Measurements from ENCODE around the gene MCTP1. TPM values are rescaled to one million over a fixed set of nuclear protein-coding genes. Genes with fewer than 3 reads are reported as not detected.

The MCTP1 gene
- total RNA-seq, 2 donors from 2014 or later, result 5.1 to 10.0 TPM

DNA sequence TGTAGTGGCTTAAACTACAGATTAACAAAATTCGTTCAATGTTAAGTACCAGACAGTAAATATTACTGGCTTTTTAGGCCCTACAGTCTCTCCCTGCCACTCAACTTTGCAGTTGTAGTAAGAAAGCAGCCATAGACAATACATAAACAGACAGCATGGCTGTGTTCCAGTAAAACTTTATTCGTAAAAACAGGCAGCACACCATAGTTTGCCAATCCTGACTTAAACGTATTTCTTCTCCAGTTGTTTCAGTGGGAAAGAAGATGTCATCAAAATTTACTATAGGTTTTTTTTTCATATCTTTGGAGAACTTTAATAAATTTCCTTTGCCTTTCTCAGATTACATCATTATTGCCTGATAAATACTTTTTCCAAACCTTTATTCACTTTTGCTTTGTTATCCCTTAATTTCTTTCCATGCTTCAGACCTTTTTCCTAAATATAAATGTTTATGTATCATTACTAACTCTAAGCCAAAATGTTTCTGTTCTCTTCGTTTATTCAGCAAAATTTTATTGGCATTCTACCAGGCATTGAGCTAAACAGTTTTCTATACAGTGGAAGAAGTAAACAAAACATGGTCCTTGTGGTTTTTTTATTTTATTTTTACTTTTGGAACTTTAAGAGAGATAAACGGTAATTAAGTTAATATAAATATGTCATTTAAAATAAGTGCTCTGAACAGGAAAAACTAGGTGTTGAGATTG, 601.9 kb downstream of the MCTP1 start:
- TF ChIP-seq, protein P1, sequence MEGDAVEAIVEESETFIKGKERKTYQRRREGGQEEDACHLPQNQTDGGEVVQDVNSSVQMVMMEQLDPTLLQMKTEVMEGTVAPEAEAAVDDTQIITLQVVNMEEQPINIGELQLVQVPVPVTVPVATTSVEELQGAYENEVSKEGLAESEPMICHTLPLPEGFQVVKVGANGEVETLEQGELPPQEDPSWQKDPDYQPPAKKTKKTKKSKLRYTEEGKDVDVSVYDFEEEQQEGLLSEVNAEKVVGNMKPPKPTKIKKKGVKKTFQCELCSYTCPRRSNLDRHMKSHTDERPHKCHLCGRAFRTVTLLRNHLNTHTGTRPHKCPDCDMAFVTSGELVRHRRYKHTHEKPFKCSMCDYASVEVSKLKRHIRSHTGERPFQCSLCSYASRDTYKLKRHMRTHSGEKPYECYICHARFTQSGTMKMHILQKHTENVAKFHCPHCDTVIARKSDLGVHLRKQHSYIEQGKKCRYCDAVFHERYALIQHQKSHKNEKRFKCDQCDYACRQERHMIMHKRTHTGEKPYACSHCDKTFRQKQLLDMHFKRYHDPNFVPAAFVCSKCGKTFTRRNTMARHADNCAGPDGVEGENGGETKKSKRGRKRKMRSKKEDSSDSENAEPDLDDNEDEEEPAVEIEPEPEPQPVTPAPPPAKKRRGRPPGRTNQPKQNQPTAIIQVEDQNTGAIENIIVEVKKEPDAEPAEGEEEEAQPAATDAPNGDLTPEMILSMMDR (IDR thresholded peaks at IDR 0.05), result no peak
- no peak overlapping the region for H3K27ac ChIP-seq
- DNase-seq (ENCODE audit: low spot score), result no peak
- H3K9me3 ChIP-seq, result no peaks in the 10 kb centered on the region
- H3K4me3 ChIP-seq, result no peak overlapping the region
- H3K27me3 ChIP-seq, result no peaks in the 10 kb centered on the region
- no peaks in the 10 kb centered on the region for H3K4me1 ChIP-seq
- H3K36me3 ChIP-seq, result no peaks in the 10 kb centered on the region

DNA sequence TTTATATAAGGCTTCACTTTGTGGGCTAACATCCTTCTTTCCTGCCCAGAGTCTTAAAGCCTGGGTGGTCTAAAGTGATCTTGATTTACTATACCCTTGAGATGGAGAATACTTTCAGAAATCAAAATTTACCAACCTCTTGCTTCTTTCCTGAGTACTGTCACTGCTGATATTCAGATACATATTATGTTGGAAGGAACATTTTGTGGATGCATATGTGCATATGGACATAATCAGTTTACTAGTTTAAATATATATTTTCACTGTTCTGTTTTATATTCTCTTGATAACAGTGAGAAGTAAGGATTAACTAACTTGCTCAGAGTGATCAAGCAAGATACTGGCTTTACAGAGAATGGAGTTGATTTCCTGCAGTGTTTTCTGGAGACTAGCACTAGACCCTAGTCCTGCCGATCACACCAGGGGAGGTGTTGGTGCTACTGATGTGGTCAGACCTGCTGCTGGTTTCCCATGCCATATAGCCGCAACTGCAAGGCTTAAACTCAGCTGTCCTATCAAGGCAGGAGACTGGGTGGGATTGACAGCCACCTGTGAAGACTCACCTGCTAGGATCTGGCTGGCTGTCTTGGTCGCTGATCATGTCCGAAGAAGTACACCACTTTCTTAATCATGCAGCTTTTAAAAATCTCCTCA, 608.8 kb downstream of the MCTP1 start:
- no peak for DNase-seq (ENCODE audit: low spot score)
- TF ChIP-seq, protein P1 (IDR thresholded peaks at IDR 0.05), result no peak

DNA sequence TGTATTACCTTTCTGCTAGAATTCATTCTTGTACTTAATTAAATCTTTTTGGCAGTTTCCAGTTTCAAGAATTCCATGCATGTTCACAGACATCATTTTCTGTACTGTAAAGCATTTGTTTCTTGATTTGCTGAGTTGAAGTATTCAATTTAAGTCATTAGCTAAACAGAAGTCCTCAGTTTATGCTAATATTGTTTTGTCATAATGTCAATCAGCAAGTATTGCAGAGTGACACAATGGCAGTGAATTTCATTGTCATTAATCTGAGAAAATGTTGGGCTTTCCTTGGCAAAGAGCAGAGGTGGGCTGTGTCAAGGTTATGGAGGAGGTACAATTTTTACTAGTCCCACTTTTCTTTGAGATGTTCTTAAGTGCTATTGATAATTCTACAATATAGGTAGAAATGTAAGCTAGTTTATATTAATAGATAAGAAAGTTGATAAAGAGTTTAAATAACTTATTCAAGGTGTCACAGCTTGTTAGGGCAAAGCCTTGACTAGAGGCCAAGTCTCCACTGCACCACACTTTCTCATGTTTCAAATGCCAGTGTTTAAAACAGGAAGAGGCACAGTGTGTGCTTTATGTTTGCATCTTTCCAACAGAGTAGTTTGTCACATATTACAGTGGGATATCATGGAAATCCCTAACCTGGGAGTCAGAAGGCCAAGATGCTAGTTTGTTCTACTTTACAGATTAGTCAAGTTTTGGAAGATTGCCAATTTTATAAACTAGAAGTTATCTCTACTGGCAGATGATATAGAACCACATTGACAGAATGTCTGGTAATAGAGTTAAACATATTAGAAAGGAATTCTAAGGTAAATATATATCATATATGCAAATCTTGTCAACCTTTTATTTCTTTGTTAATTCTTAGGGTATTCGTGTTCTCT, 610.2 kb downstream of the MCTP1 start:
- H3K36me3 ChIP-seq, result no peaks in the 10 kb centered on the region
- no peak for DNase-seq (ENCODE audit: low spot score)
- no peaks in the 10 kb centered on the region for H3K4me1 ChIP-seq
- H3K4me3 ChIP-seq, result no peak overlapping the region
- no peaks in the 10 kb centered on the region for H3K9me3 ChIP-seq
- TF ChIP-seq, protein P1 (IDR thresholded peaks at IDR 0.05), result no peak
- H3K27ac ChIP-seq, result peak overlapping the region in 1 of 2 donors; percentile 27
- no peaks in the 10 kb centered on the region for H3K27me3 ChIP-seq

More for the DNA sequence above, 608.8 kb downstream of the MCTP1 start:
- Histone ChIP-seq H3K9me3 (no peaks in the 10 kb centered on the region), H3K4me1 (no peaks in the 10 kb centered on the region), H3K27me3 (no peaks in the 10 kb centered on the region), H3K36me3 (no peaks in the 10 kb centered on the region), H3K4me3 (no peak overlapping the region), H3K27ac (no peak overlapping the region)

DNA sequence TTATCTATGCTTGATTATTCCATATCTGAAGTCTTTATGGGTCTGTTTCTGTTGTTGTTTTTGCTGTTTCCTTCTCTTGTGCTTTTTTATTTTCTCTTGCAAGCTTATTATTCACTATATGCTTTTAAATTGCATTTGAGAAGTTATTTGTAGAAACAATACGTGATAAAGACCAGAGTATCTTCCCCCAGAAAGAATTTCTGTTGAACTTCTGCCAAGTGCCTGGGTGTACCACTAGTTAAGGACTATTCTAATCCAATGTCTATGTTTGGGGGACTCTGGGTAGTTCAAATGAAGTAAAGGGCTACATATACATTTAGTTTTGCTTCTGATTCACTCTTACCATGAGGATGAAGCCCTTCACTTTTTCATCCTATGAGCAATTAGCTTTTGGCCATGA, 612.1 kb downstream of the MCTP1 start:
- Histone ChIP-seq H3K4me1 (no peaks in the 10 kb centered on the region), H3K36me3 (no peaks in the 10 kb centered on the region), H3K4me3 (no peak overlapping the region), H3K27ac (peak overlapping the region in 1 of 2 donors; percentile 19), H3K27me3 (no peaks in the 10 kb centered on the region), H3K9me3 (no peaks in the 10 kb centered on the region)
- TF ChIP-seq, protein P1 (IDR thresholded peaks at IDR 0.05), result no peak
- DNase-seq (ENCODE audit: low spot score), result no peak

DNA sequence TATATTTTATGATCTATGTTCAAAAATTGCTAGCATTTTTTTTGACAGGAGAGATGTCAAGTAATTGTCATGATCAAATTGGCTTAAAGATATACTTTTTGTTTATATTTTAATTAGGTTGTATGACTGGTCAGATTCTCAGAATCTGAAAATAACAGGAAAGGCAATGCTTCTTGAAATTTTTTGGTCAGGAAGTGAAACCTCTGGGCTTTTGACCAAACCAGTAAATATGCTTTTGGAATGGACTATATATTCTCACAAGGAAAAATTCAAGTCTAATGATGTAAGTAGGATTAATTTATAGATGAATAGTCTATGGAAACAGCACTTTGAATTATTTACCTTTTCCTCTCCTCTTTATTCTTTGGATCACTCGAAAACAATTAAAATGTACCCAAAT, 614.2 kb downstream of the MCTP1 start:
- TF ChIP-seq, protein P1 (IDR thresholded peaks at IDR 0.05), result no peak
- no peaks in the 10 kb centered on the region for H3K27me3 ChIP-seq
- H3K9me3 ChIP-seq, result no peaks in the 10 kb centered on the region
- no peaks in the 10 kb centered on the region for H3K4me1 ChIP-seq
- H3K36me3 ChIP-seq, result no peaks in the 10 kb centered on the region
- no peak for DNase-seq (ENCODE audit: low spot score)
- H3K27ac ChIP-seq, result no peak overlapping the region
- H3K4me3 ChIP-seq, result no peak overlapping the region

Data from right atrium auricular region (tissue), 2 donors.